Measurements from ENCODE around the gene PGA5. TPM values are rescaled to one million over a fixed set of nuclear protein-coding genes. Genes with fewer than 3 reads are reported as not detected.

PGA5 gene
- total and polyA plus RNA-seq, 10 of the 15 experiments (the other 5 are each of a cell fraction or from before 2014, with no cell fraction given): not detected

DNA sequence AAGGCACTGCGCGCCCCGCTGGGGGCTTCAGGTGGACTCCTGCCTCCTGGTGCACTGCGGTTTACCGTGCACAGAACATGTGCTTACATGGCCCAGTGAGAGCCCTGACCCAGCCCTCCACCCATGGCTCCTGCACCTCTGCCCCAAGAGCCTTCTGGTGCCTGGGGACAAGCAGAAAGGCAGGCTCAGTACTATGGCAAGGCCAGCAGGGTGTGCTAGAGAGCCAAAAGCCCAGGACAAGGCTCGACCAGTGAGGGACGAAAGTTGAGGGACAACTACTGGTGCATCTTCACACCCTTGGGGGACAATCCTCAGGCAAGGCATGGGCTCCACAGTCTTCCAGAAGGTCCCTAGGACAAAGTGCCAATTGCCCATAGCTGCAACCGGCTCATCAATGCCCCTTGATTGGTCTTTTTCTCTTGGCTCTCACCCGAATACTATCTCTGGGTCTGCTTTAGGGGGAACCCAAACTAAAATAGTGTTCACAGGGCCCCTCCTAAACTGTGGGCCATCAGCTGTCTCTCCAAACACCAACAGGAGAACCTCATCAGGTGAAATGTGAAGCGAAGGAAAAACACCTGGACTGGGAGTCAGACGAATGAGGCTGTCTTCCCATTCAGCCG is 13.5 kb downstream of the PGA5 start:
- Histone ChIP-seq H2AFZ (ENCODE audit: control insufficient read depth, low read depth, low read length) (no peak overlapping the region), H3K79me2 (ENCODE audit: control insufficient read depth, insufficient read depth, low read length) (no peaks in the 10 kb centered on the region), H3K4me2 (ENCODE audit: control insufficient read depth, insufficient read depth) (no peak overlapping the region), H3K9ac (ENCODE audit: control insufficient read depth, insufficient read depth, low read length) (no peak overlapping the region), H4K20me1 (ENCODE audit: control insufficient read depth, insufficient read depth) (no peaks in the 10 kb centered on the region), H3K27me3 (replicated peaks in 1 of 2; ENCODE audit: control insufficient read depth in 2 of 2, insufficient read depth in 2 of 2, low read length in 1 of 2) (no peaks in the 10 kb centered on the region), H3K4me1 (ENCODE audit: control insufficient read depth, insufficient read depth, low read length) (no peaks in the 10 kb centered on the region), H3K9me3 (replicated peaks; ENCODE audit: control insufficient read depth, insufficient read depth, low read length) (no peaks in the 10 kb centered on the region), H3K4me3 (no peak overlapping the region), H3K27ac (ENCODE audit: control insufficient read depth, insufficient read depth) (no peak overlapping the region), H3K36me3 (ENCODE audit: control insufficient read depth in 2 of 2, insufficient read depth in 2 of 2, low read length in 1 of 2) (no peaks in the 10 kb centered on the region)
- TF ChIP-seq, protein P1, sequence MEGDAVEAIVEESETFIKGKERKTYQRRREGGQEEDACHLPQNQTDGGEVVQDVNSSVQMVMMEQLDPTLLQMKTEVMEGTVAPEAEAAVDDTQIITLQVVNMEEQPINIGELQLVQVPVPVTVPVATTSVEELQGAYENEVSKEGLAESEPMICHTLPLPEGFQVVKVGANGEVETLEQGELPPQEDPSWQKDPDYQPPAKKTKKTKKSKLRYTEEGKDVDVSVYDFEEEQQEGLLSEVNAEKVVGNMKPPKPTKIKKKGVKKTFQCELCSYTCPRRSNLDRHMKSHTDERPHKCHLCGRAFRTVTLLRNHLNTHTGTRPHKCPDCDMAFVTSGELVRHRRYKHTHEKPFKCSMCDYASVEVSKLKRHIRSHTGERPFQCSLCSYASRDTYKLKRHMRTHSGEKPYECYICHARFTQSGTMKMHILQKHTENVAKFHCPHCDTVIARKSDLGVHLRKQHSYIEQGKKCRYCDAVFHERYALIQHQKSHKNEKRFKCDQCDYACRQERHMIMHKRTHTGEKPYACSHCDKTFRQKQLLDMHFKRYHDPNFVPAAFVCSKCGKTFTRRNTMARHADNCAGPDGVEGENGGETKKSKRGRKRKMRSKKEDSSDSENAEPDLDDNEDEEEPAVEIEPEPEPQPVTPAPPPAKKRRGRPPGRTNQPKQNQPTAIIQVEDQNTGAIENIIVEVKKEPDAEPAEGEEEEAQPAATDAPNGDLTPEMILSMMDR (IDR thresholded peaks at IDR 0.05 in 2 of 3, conservative IDR thresholded peaks at IDR 0.05 in 1 of 3; ENCODE audit: control insufficient read depth in 2 of 3, extremely low read depth in 1 of 3, insufficient read depth in 1 of 3, low read depth in 3 of 3, low read length in 3 of 3): peak; percentile 93 to 99 (median 96)
- TF ChIP-seq WRNIP1 (IDR thresholded peaks at IDR 0.05; ENCODE audit: borderline replicate concordance, low read depth, low read length) (0 out of 2 replicates have a peak, but pooled peaks have one; percentile 80), EZH2 (IDR thresholded peaks at IDR 0.05; ENCODE audit: borderline replicate concordance, control insufficient read depth, low read depth, low read length) (no peak), ZSCAN29 (IDR thresholded peaks at IDR 0.05) (no peak), SMARCA5 (IDR thresholded peaks at IDR 0.05) (peak; percentile 66; the same call in 1 of the 2 replicates), RB1 (IDR thresholded peaks at IDR 0.05; ENCODE audit: borderline replicate concordance) (peak; percentile 23; the same call in 1 of the 2 replicates), BCL3 (IDR thresholded peaks at IDR 0.05; ENCODE audit: borderline replicate concordance, insufficient read depth, low read depth, low read length, poor library complexity, severe bottlenecking) (no peak), ZNF384 (IDR thresholded peaks at IDR 0.05; ENCODE audit: borderline replicate concordance, low read depth, low read length) (no peak), ZNF217 (IDR thresholded peaks at IDR 0.05) (no peak), SREBF2 (IDR thresholded peaks at IDR 0.05; ENCODE audit: low read length) (no peak), RAD21 (IDR thresholded peaks at IDR 0.05; ENCODE audit: insufficient read depth, low read depth, low read length) (peak; percentile 84), YY1 (IDR thresholded peaks at IDR 0.05; ENCODE audit: low read depth, low read length) (0 out of 2 replicates have a peak, but pooled peaks have one; percentile 15), SPI1 (IDR thresholded peaks at IDR 0.05; ENCODE audit: borderline replicate concordance, insufficient read depth, low read depth, low read length) (no peak), SKIL (IDR thresholded peaks at IDR 0.05; ENCODE audit: low read depth, poor library complexity, severe bottlenecking) (no peak), SMC3 (IDR thresholded peaks at IDR 0.05; ENCODE audit: borderline replicate concordance, low read length) (peak; percentile 79)
- SMC1A ChIA-PET (ENCODE audit: uncharacterized antibody, unreplicated experiment): interaction anchor here (0.7 to 5.2 kb wide), 7 partner anchors 16 to 139 kb away, joined by 3 to 30 read pairs (median 5); partner anchors contain the start of gene VWCE
- no TSS peak for BruUV-seq (replicated peaks)
- CTCF ChIA-PET: interaction anchor here (0.6 to 5.5 kb wide), 20 partner anchors 16 to 916 kb away, joined by 3 to 48 read pairs (median 4); partner anchors contain the start of genes DDB1, TKFC, TMEM216 and VWCE
- ATAC-seq (peak; percentile 99), FAIRE-seq (peak; percentile 41), DNase-seq (ENCODE audit: low read depth, low spot score) (peak; percentile 25)
- in situ Hi-C loops (cut with MboI): loop anchor here (5.0 kb wide), 1 partner anchor 138 kb away; the partner anchor contains the start of gene TMEM216
- WGBS (ENCODE audit: insufficient coverage, insufficient replicate concordance, low lambda C conversion rate, missing lambda C conversion rate): 51% methylated on average over 12 of the region's 12 CpGs
- POLR2A ChIA-PET: interaction anchor here (0.8 to 1.0 kb wide), 2 partner anchors 82 to 423 kb away, joined by 3 to 4 read pairs; no protein-coding TSS in a partner anchor
- intact Hi-C loops (cut with micrococcal nuclease; ENCODE audit: unreplicated experiment): loop anchor here (1.0 to 10.0 kb wide), 2 partner anchors 80 to 131 kb away; partner anchors contain the start of genes DDB1 and TKFC
- RAD21 ChIA-PET (ENCODE audit: unreplicated experiment): interaction anchor here (1.0 to 3.1 kb wide), 5 partner anchors 41 to 423 kb away, joined by 3 to 24 read pairs (median 6); partner anchors contain the start of genes TMEM216 and VWCE
